ENCODE data around the gene COX6B2.

- TF ChIP-seq, protein P1, sequence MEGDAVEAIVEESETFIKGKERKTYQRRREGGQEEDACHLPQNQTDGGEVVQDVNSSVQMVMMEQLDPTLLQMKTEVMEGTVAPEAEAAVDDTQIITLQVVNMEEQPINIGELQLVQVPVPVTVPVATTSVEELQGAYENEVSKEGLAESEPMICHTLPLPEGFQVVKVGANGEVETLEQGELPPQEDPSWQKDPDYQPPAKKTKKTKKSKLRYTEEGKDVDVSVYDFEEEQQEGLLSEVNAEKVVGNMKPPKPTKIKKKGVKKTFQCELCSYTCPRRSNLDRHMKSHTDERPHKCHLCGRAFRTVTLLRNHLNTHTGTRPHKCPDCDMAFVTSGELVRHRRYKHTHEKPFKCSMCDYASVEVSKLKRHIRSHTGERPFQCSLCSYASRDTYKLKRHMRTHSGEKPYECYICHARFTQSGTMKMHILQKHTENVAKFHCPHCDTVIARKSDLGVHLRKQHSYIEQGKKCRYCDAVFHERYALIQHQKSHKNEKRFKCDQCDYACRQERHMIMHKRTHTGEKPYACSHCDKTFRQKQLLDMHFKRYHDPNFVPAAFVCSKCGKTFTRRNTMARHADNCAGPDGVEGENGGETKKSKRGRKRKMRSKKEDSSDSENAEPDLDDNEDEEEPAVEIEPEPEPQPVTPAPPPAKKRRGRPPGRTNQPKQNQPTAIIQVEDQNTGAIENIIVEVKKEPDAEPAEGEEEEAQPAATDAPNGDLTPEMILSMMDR (conservative IDR thresholded peaks at IDR 0.05; ENCODE audit: low read length), result no peak
- no peak for TF ChIP-seq EZH2phosphoT487 (IDR thresholded peaks at IDR 0.05; ENCODE audit: borderline replicate concordance, low read depth, low read length)
These were observed 32.0 kb upstream of the COX6B2 start for GRCh38 chr19:55386493-55386971.

Measured in OCI-LY7 (cell line).